RWPE1 (cell line): ENCODE results near the gene UNC13D.
"Not testable (repeated sequence)": the region's sequence is repeated elsewhere in the genome, so short reads cannot be mapped to it uniquely, and the experiment has no call there.

Experiments used
- CTCF ChIA-PET: fragments of 350-600 bp; sonication (Branson Sonifier 250); formaldehyde crosslinking; extraction: SDS; loops from one replicate; lab custom pipeline; 2021; lab: Yijun Ruan, JAX
- POLR2A ChIA-PET: fragments of 400-600 bp; formaldehyde crosslinking; extraction: SDS; loops from one replicate; lab custom pipeline; 2020; ENCODE audit warnings: antibody characterized with exemption; ENCODE audit not compliant: low non-redundant PET; lab: Yijun Ruan, JAX
- DNase-seq: peaks from one replicate; pipeline ENCODE4 v3.0.0; 2012; ENCODE audit warnings: low spot score
- H3K27ac ChIP-seq: fragments of 450-650 bp; 2 replicates; pipeline ENCODE4 v1.5.1; 2017
- CTCF ChIP-seq: fragments of 450-650 bp; conservative IDR thresholded peaks from 2 replicates; pipeline ENCODE4 v1.5.1; 2017; ENCODE audit warnings: low read depth, mild to moderate bottlenecking

The UNC13D gene

GRCh38 chr17:75779987-75780889 is 64.0 kb downstream of the UNC13D start:
- no peak for DNase-seq
- peak overlapping the region; percentile 96 for H3K27ac ChIP-seq
- CTCF ChIA-PET, result interaction anchor here (0.6 to 0.7 kb wide), 2 partner anchors 247 to 307 kb away, joined by 3 to 5 read pairs; partner anchors contain the start of gene EVPL
- POLR2A ChIA-PET, result interaction anchor here (0.6 to 1.0 kb wide), 8 partner anchors 35 to 103 kb away, joined by 3 to 8 read pairs (median 4); partner anchors contain the start of gene TRIM47
- TF ChIP-seq CTCF, result no peak

GRCh38 chr17:75779250-75779986 is 64.8 kb downstream of the UNC13D start:
- ChIA-PET POLR2A (interaction anchor here (0.6 to 1.0 kb wide), 7 partner anchors 36 to 99 kb away, joined by 3 to 8 read pairs (median 4); partner anchors contain the start of gene TRIM47), CTCF (interaction anchor here (0.7 kb wide), 1 partner anchor 78 kb away, joined by 3 read pairs; no protein-coding TSS in a partner anchor)
- peak overlapping the region; percentile 96 for H3K27ac ChIP-seq
- DNase-seq, result peak; percentile 99
- peak; percentile 18 for TF ChIP-seq CTCF

- ChIA-PET CTCF (interaction anchor here (0.7 kb wide), 1 partner anchor 77 kb away, joined by 3 read pairs; no protein-coding TSS in a partner anchor), POLR2A (no interaction called here)
- H3K27ac ChIP-seq, result peak overlapping the region; percentile 96
- DNase-seq, result no peak
- peak; percentile 58 for TF ChIP-seq CTCF
These were observed 65.3 kb downstream of the UNC13D start for GRCh38 chr17:75778861-75779249.

DNA sequence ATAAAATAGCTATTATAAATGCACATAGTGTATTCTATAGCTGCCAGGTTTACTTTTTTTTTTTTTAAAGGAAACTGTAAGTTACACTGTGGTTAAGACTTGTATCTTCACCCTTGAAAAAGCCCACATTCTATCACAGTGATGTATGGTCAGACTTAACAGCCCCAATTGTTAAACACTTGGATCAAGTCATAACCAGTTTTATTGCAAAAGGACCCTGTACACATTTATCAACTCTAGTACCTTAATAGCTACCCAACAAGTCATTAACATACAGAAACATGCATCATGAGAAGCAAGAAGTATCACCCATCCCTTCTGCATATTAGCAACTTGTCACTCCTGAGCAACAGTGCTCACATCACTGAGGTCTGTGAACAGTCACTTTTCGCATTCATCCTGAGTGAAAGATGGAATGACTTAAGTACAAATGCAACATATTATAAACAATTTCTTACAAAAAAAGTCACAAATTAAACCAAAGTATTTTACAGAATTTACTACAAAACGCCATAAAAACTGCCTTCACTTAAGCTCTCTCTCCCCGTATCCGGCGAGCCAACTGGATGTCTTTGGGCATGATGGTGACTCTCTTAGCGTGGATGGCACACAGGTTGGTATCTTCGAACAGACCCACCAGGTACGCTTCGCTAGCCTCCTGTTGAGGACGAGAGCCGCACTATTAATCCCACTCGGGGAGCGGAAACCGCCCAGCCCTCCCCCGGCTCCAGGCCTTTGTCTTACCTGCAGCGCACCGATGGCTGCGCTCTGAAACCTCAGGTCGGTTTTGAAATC is 65.9 kb downstream of the UNC13D start:
- POLR2A ChIA-PET, result interaction anchor here (0.5 to 0.6 kb wide), 2 partner anchors 105 to 109 kb away, joined by 6 to 12 read pairs; no protein-coding TSS in a partner anchor
- DNase-seq, CTCF ChIA-PET: not testable (repeated sequence)
- H3K27ac ChIP-seq, result peak overlapping the region; percentile 96

- ChIA-PET CTCF (no interaction called here), POLR2A (interaction anchor here (0.6 to 1.6 kb wide), 2 partner anchors 100 to 110 kb away, joined by 4 to 12 read pairs; no protein-coding TSS in a partner anchor)
- TF ChIP-seq CTCF, result no peak
- H3K27ac ChIP-seq, result no peak overlapping the region
- DNase-seq, result no peak
These were observed 66.8 kb downstream of the UNC13D start for GRCh38 chr17:75777296-75777922.
